Thyroid gland (tissue), 4 donors: ENCODE measurements around the gene C8G.

ENCODE experiments used
- CTCF ChIP-seq, 6 experiments: fragments of 200-600 bp in 3 of 6; fragments of 450-650 bp in 3 of 6; sonication (generic) in 3 of 6; IDR thresholded peaks; one replicate each; pipeline ENCODE4 v1.5.1; 2016 to 2019; ENCODE audit warnings: antibody characterized with exemption in 6 of 6, mild to moderate bottlenecking in 2 of 6, inconsistent platforms in 1 of 6, moderate library complexity in 1 of 6
- POLR2A ChIP-seq, 2 donors: fragments of 450-650 bp; IDR thresholded peaks; one replicate each; pipeline ENCODE4 v1.6.1; 2017; ENCODE audit warnings: antibody characterized with exemption in 2 of 2, mild to moderate bottlenecking in 2 of 2, moderate library complexity in 1 of 2

- TF ChIP-seq CTCF (IDR thresholded peaks at IDR 0.05) (no peak), POLR2A (IDR thresholded peaks at IDR 0.05) (no peak)
Measured at GRCh38 chr9:136952876-136953770, 8.1 kb downstream of the C8G start.
